Astrocyte (in vitro differentiated cells and primary cell): Measurements from ENCODE around the gene SLC25A22.

Source experiments
- CTCF ChIP-seq: IDR thresholded peaks from 2 replicates; pipeline ENCODE4 v1.5.1; 2011; ENCODE audit warnings: low read depth, mild to moderate bottlenecking, inconsistent platforms, low read length, moderate library complexity; ENCODE audit not compliant: insufficient read depth
- EZH2 ChIP-seq: IDR thresholded peaks from 2 replicates; pipeline ENCODE4 v1.6.1; 2012; ENCODE audit warnings: mild to moderate bottlenecking, low read length, inconsistent platforms; ENCODE audit not compliant: insufficient read depth

GRCh38 chr11:816433-816779 is 18.3 kb upstream of the SLC25A22 start:
- TF ChIP-seq CTCF (no peak), EZH2 (no peak)
